ENCODE measurements around the gene ACE2. TPM values are rescaled to one million over a fixed set of nuclear protein-coding genes. Genes with fewer than 3 reads are reported as not detected.

ACE2 gene
- total RNA-seq, 1 experiment from 2014 or later = 25.3 TPM

DNA sequence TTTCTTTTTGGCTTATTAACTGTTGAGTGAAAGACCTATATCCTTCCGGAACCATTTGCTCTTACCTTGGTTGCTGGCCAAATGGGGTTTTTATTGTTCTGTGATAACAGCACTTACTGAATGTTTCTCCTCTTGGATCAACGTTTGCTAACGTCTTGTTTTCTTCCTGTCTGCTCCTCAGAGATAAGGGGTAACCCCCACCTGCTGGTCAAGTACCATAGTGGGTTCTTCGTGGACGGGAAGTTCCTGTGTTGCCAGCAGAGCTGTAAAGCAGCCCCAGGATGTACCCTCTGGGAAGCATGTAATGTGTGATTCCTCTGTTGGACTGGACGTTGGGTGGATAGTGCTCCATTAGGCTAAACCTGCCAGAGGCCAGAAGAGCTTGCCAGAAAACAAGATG, 84.8 kb downstream of the ACE2 start:
- BruUV-seq (replicated peaks) = no TSS peak
- intact Hi-C loops (cut with micrococcal nuclease; ENCODE audit: unreplicated experiment) = no loop called here

DNA sequence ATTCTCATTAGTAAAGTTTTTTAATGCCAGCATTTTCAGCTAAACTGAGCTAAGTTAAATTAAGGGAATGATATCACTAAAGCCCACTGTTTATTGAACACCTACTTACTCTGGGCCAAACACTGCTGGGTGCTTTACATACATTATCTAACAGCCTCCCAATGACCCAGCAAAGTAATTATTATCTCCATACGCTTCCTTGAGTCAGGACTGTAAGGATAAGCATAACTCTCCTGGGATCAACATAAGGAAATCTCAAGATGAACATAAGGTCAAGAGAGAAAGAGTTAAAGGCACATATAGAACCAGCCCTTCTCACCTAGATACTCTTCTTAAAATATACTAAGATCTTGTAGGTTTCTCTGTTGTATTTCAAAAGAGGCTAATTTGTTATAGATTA, 86.5 kb downstream of the ACE2 start:
- TF ChIP-seq, protein P1, sequence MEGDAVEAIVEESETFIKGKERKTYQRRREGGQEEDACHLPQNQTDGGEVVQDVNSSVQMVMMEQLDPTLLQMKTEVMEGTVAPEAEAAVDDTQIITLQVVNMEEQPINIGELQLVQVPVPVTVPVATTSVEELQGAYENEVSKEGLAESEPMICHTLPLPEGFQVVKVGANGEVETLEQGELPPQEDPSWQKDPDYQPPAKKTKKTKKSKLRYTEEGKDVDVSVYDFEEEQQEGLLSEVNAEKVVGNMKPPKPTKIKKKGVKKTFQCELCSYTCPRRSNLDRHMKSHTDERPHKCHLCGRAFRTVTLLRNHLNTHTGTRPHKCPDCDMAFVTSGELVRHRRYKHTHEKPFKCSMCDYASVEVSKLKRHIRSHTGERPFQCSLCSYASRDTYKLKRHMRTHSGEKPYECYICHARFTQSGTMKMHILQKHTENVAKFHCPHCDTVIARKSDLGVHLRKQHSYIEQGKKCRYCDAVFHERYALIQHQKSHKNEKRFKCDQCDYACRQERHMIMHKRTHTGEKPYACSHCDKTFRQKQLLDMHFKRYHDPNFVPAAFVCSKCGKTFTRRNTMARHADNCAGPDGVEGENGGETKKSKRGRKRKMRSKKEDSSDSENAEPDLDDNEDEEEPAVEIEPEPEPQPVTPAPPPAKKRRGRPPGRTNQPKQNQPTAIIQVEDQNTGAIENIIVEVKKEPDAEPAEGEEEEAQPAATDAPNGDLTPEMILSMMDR (IDR thresholded peaks at IDR 0.05; ENCODE audit: unreplicated experiment) = no peak
- CTCF ChIA-PET = no interaction called here
- Mint-ChIP-seq H3K4me1 (ENCODE audit: low read depth, unreplicated experiment) (peaks cover 7% of the 10 kb centered on the region), H3K9me3 (ENCODE audit: low read depth, unreplicated experiment) (peaks cover 1% of the 10 kb centered on the region), H3K27ac (ENCODE audit: unreplicated experiment) (no peak overlapping the region), H3K36me3 (ENCODE audit: insufficient read depth, unreplicated experiment) (no peaks in the 10 kb centered on the region), H3K27me3 (ENCODE audit: unreplicated experiment) (no peaks in the 10 kb centered on the region), H3K4me3 (ENCODE audit: low read depth, unreplicated experiment) (no peak overlapping the region)
- intact Hi-C loops (cut with micrococcal nuclease; ENCODE audit: unreplicated experiment) = no loop called here
- BruUV-seq (replicated peaks) = no TSS peak
- no peak for DNase-seq

More for the DNA sequence above, 84.8 kb downstream of the ACE2 start:
- CTCF ChIA-PET = interaction anchor here (0.5 kb wide), 1 partner anchor 1319 kb away, joined by 4 read pairs; no protein-coding TSS in a partner anchor
- Mint-ChIP-seq H3K27me3 (ENCODE audit: unreplicated experiment) (no peaks in the 10 kb centered on the region), H3K36me3 (ENCODE audit: insufficient read depth, unreplicated experiment) (no peaks in the 10 kb centered on the region), H3K9me3 (ENCODE audit: low read depth, unreplicated experiment) (peaks cover 4% of the 10 kb centered on the region), H3K4me3 (ENCODE audit: low read depth, unreplicated experiment) (no peak overlapping the region), H3K27ac (ENCODE audit: unreplicated experiment) (no peak overlapping the region), H3K4me1 (ENCODE audit: low read depth, unreplicated experiment) (peaks cover 7% of the 10 kb centered on the region)
- TF ChIP-seq, protein P1 (IDR thresholded peaks at IDR 0.05; ENCODE audit: unreplicated experiment) = no peak
- DNase-seq = no peak

DNA sequence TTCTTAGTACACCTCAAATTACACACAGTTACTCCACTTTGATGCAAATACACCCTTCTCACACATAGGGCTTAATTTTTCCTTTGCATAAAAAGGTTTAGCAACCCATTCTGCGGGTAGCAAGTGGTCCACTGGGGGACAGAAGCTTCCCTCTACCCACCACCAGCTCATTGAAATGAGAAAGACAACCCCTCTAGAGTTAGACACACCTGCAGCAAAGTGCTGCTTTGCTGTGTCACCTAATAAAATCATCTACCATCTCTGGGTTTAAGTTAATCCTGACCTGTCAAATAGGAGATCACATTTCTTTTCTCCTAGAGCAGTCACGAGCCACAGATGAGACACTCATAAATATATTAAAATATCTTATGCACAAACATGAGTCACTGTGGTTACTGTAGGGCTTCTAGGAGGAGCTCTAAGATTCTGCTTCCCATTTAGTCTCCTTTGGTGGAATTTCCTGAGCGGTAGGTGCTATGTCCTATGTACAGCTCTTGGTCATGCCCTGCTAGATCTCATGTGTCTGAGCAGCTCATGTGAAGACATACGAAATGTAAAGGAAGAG, 88.3 kb downstream of the ACE2 start:
- TF ChIP-seq, protein P1 (IDR thresholded peaks at IDR 0.05; ENCODE audit: unreplicated experiment) = no peak

GRCh38 chrX:15511563-15511962, 89.2 kb downstream of the ACE2 start:
- Mint-ChIP-seq H3K36me3 (ENCODE audit: insufficient read depth, unreplicated experiment) (no peaks in the 10 kb centered on the region), H3K4me3 (ENCODE audit: low read depth, unreplicated experiment) (no peak overlapping the region), H3K4me1 (ENCODE audit: low read depth, unreplicated experiment) (peaks cover 7% of the 10 kb centered on the region), H3K27me3 (ENCODE audit: unreplicated experiment) (no peaks in the 10 kb centered on the region), H3K27ac (ENCODE audit: unreplicated experiment) (no peak overlapping the region), H3K9me3 (ENCODE audit: low read depth, unreplicated experiment) (no peaks in the 10 kb centered on the region)
- intact Hi-C loops (cut with micrococcal nuclease; ENCODE audit: unreplicated experiment) = no loop called here
- no TSS peak for BruUV-seq (replicated peaks)
- DNase-seq = peak; percentile 7
- TF ChIP-seq, protein P1 (IDR thresholded peaks at IDR 0.05; ENCODE audit: unreplicated experiment) = no peak
- CTCF ChIA-PET = no interaction called here

More for the DNA sequence above, 88.3 kb downstream of the ACE2 start:
- intact Hi-C loops (cut with micrococcal nuclease; ENCODE audit: unreplicated experiment) = no loop called here
- Mint-ChIP-seq H3K27ac (ENCODE audit: unreplicated experiment) (no peak overlapping the region), H3K4me1 (ENCODE audit: low read depth, unreplicated experiment) (peaks cover 7% of the 10 kb centered on the region), H3K27me3 (ENCODE audit: unreplicated experiment) (no peaks in the 10 kb centered on the region), H3K4me3 (ENCODE audit: low read depth, unreplicated experiment) (no peak overlapping the region), H3K9me3 (ENCODE audit: low read depth, unreplicated experiment) (no peaks in the 10 kb centered on the region), H3K36me3 (ENCODE audit: insufficient read depth, unreplicated experiment) (no peaks in the 10 kb centered on the region)
- no peak for DNase-seq
- CTCF ChIA-PET = no interaction called here
- no TSS peak for BruUV-seq (replicated peaks)

Other genes starting within 250 kb of the ACE2 start
- gene VEGFD, start 216.5 kb downstream of the ACE2 start, total RNA-seq (2022) = 0.97 and 1.6 TPM in 2 replicates
- gene PIR, start 107.6 kb downstream of the ACE2 start, total RNA-seq (2022) = 32.1 and 40.9 TPM in 2 replicates
- not detected in 2 replicates for gene BMX, start 100.2 kb downstream of the ACE2 start, total RNA-seq (2022)
- 35.3 and 61.4 TPM in 2 replicates for gene CLTRN, start 63.8 kb upstream of the ACE2 start, total RNA-seq (2022)
- 5.6 and 6.4 TPM in 2 replicates for gene CA5B, start 137.3 kb upstream of the ACE2 start, total RNA-seq (2022)
- 16.4 and 18.6 TPM in 2 replicates for gene ZRSR2, start 189.5 kb upstream of the ACE2 start, total RNA-seq (2022)

Measured in Calu3 (cell line).